Stimulated activated CD4-positive, alpha-beta T cell treated with anti-CD3 and anti-CD28 coated beads, Interleukin-12 subunit alpha, Interleukin-12 subunit beta, amount 100 ng/mL, for 4 hours (primary cell): ENCODE measurements around the gene DNMT3L.
"Not testable (repeated sequence)": the region's sequence is repeated elsewhere in the genome, so short reads cannot be mapped to it uniquely, and the experiment has no call there.

Experiments used
- DNase-seq: peaks from one replicate; pipeline ENCODE4 v3.0.0-alpha.2; 2020

Gene DNMT3L

DNA sequence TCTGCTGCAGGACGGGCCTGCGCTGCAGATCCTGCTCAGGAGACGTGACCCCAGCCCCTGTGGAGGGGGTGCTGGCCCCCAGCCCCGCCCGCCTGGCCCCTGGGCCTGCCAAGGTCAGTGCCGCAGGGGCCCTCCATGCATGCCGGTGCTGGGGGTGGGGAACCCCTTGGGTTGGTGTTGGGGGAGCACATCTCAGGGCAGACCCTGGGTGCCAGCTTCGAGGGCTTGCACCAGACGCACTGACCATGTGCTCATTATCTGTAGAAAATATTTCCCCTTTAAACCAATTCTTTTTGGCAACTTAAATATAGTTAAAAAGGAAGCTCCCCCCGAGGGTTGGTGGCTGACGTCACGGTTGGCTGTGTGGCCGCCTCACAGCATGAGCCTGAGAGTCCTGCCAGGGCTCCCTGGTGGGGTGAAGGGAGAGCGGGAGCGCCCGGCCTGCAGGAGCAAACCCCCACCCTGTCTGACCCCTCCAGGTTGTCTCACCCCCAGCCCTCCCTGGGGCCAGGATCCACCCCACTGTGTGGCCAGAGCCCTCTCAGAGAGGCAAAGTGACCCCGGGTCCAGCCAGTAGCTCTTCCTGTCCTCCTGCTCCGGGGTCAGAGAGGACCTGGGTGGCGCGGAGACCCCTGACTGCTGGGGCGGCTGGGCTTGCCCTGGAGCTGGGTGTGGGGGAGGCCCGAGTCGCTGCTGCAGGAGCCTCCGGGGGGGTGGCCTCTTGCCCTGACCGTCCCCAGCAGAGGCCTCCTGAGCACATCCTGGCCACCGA lies 32.9 kb upstream of the DNMT3L start:
- DNase-seq, result no peak

DNA sequence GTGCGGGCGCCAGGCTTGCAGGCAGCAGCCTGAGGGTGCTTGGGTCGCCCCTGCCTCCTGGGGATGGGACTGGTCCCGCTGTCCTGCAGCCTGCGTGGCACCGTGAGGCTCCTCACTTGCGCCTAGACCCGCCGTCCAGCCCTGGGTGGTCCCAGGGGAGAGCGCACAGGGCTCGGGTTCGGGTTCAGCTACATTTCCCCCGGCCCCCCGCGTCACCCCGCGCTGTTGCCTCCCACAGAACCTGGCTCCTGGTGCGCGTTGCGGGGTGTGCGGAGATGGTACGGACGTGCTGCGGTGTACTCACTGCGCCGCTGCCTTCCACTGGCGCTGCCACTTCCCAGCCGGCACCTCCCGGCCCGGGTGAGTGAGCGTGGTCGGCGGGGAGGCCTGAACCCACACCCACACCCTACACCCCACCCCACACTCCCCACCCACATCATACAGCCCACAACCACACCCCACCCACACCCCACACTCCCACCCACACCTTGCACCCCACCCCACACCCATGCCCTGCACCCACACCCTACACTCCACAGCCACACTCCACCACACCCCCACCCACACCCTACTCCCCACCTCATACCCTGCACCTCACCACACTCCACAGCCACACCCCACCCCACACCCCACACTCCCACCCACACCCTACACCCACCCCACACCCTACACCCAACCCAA lies 32.0 kb upstream of the DNMT3L start:
- DNase-seq, result no peak

DNA sequence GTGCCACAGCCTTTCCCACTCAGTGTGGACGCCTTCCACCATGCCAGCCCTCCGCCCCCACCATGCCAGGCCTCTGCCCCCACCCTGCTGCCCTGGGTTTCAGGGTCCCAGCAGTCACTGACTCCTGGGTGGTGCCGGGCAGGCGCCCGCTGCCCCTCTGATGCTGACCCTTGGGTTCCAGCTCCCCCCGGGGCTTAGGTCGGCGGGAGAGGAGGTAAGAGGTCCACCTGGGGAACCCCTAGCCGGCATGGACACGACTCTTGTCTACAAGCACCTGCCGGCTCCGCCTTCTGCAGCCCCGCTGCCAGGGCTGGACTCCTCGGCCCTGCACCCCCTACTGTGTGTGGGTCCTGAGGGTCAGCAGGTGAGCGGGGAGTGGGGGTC lies 31.1 kb upstream of the DNMT3L start:
- DNase-seq, result no peak

DNA sequence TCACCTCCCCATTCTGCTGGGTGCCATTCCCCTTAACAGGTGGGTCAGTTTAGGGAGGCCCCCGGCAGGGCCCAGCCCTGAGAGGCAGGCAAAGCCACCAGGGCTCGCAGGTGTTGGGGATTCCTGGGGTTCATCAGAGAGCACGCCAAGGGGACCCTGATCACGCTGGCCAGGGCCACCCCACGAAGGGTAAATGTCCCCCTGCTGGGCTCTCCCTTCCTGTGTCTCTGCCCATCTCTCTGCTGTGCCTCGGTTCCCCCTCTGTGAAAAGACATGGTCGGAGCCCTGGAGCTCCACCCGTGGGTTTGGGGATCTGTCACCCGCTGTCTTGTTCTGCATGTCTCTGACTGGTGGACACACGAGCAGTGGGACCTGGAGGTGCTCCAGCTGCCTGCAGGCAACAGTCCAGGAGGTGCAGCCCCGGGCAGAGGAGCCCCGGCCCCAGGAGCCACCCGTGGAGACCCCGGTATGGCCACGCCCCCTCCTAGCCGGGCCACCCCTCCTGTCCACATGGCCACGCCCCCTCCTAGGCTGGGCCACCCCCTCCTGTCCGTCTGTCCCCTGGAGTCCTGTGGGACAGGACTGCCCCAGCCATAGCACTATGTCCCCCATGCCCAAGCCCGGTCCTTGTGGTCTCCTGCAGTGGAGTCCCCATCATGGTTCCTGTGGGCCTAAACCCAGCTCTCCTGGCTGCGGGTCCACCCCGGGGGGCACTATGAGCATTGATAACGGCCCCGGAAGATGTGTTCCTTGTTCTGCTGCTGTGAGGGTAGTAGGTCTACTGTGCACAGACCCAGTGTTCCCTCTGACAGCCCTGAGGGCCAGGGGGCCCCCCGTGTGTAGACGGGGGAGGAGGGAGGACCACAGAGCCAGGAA lies 30.5 kb upstream of the DNMT3L start:
- DNase-seq, result no peak

DNA sequence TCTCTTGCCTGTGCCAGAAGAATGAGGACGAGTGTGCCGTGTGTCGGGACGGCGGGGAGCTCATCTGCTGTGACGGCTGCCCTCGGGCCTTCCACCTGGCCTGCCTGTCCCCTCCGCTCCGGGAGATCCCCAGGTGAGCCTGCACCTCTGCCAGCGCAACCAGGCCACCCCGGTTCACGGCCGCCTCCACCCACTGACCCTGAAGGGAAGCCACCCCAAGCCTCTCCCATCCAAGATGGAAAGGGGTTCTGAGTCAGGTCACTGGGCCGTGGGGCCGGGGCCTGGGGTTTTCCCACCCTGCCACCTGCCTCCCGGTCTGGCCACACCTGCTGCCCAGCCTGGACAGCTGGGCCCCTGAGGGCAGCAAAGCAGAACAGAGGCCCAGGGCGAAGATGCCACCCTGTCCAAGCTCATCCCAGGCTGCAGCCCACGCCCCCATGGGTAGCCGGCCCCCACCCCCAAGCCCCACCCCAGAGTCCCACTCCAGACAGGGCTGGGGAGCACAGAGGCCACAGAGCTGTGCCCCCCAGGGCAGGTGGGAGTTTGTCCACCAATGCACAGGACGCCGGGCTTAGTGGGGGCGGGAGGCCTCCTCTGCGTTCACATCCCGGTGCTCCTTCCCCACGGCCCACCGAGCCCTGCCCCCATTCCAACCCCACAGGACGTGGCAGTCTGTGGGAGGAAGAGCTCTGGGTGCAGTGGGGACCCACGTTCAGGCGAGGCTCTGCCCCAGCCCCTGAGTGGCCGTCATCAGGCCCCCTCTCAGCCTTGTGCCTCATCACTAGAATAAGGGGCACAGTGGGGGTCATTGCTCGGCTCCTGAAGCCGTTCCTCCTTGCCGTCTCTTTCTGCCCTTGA lies 29.6 kb upstream of the DNMT3L start:
- DNase-seq, result no peak

DNA sequence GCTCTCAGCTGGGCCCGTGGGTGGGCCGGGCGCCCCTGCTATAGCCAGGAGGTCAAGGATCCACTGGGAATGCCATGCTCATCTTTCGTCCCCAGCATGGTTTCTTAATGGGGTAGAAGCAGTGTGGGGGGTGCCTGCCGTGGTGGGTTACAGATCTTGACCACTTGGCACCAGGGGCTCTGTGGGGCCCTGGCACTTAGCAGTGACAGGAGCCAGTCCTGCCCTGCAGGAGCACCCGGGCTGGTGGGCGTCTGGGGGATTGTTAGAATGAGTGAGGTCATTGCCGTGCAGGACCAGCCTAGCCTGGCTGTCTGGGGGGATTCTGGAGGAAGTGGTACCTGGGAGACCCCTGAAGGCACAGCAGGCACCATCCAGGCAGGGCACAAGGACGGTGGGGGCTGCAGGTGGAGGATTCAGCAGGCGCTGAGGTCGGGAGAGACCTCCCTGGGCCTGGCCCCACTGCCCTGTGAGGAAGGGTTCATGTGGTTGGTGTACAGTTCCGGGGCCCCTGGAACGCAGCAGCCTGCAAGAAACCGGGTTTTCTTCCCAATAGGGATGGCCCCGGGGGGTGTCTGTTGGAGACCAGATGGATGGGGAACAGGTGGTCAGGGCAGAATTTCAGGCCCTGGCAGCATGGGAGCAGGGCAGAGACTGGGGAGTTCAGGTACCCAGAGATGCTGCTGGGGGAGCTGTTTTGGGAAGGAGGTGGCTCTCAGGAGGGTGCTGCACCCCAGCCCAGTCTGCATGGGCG lies 28.8 kb upstream of the DNMT3L start:
- no peak for DNase-seq

DNA sequence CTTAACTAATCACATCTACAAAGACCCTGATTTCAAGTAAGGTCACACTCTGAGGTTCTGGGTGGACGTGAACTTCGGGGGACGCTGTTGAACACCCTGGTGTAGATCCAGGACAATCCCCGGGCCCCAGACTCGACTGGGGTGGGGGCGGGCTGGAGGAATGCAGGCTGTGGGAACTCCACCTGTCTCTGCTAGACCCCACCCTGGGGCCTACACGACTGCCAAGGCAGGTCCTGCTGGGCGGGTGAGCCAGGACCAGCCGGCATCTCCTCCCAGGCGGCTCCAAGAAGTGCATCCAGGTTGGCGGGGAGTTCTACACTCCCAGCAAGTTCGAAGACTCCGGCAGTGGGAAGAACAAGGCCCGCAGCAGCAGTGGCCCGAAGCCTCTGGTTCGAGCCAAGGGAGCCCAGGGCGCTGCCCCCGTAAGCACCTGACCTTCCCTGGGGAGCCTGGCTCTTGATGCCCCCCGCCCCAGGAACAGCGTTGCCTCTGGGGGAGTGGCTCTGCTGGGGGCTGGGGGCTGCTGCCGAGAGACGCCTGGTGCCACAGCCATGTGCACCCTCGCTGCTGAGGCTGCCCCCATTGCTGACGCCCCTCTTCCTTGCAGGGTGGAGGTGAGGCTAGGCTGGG lies 27.8 kb upstream of the DNMT3L start:
- DNase-seq, result no peak

DNA sequence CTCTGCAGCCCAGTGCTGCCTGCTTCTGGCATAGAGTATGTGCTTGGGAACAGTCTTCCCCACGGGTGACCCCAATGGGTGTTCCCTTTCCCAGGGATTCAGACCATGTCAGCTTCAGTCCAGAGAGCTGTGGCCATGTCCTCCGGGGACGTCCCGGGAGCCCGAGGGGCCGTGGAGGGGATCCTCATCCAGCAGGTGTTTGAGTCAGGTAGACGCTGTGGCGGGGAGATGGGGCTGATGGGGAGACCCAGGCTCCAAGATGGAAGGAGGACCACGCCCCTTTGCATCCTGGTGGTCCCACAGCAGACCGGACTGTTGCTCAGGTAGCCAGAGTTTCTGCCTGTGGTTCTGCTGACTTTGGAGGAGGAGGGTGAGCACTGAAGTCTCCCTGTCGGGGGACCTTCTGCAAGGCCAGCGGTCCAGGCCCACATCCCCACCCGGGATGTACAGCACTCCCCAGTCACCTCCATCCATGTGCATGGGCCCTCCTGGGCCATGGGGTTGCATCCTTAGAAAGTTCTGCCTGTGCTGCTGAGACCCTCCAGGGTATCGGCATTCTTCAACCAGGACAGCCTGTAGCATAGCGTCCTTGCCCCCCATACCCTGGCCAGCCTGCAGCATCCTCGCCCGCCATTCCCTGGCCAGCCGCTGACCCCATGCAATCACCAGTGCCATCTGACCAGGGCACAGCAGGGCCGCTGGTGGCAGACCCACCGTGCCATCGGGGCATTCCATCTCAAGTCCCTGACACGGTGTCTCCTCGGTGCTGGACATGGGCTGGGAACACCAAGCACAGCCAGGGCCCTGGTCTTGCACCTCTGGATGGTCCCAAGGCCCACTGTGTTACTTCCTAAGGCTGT lies 26.8 kb upstream of the DNMT3L start:
- no peak for DNase-seq

DNA sequence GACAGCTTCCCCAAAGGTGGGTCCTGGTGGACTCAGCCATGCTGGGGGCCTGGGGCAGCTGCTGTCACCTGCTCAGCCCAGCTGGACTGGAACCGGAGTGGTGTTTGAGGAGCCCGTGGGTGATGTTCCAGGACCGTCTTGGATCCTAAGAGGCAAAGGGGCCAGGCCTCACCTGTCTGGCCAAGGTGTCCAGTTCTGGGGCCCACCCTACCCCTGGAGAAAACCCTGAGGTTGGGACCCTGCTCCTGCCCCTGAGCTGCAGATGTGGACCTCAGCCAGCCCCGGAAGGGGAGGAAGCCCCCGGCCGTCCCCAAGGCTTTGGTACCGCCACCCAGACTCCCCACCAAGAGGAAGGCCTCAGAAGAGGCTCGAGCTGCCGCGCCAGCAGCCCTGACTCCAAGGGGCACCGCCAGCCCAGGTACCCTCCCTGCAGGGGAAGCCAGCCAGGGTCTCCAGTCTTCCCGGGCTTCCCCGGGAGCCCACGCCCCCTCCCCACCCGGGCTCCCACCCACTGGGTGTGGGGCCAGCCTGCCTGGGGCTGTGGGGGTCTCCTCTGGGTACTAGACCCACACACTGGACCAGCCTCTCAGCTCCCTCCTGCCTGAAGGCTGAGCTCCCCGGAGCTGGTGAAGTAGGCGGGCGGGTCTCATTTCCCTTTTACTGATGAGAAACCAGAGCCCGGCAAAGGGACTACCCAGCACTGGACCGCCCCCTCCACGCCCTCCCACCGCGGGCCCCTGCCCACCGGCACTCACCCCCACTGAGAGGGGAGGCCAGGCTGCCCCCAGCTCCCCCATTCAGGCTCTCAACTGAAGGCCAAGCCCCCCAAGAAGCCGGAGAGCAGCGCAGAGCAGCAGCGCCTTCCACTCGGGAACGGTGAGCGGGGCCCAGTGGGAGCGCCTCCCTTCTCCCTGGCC lies 25.3 kb upstream of the DNMT3L start:
- no peak for DNase-seq

DNA sequence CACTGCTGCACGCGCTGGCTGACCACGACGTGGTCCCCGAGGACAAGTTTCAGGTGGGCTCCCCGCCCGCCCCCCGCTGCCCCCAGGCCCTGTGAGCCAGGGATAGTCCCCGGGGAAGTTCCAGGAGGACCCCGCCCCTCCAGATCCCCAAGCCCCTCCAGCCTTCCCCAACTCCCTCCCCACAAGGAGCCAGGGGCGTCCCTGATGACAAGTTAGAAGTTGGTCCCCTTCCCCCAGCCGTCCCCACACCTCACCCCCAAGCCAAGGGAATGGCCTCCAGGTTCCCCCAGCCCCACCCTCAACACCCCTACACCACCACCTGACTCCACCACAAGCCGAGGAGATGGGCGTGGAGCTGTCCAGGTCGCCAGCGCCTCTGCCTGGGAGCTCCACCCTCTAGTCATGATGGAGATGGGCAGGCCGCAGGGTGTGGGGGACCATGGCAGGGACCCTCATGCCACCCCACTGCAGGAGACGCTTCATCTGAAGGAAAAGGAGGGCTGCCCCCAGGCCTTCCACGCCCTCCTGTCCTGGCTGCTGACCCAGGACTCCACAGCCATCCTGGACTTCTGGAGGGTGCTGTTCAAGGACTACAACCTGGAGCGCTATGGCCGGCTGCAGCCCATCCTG lies 24.5 kb upstream of the DNMT3L start:
- DNase-seq, result no peak

DNA sequence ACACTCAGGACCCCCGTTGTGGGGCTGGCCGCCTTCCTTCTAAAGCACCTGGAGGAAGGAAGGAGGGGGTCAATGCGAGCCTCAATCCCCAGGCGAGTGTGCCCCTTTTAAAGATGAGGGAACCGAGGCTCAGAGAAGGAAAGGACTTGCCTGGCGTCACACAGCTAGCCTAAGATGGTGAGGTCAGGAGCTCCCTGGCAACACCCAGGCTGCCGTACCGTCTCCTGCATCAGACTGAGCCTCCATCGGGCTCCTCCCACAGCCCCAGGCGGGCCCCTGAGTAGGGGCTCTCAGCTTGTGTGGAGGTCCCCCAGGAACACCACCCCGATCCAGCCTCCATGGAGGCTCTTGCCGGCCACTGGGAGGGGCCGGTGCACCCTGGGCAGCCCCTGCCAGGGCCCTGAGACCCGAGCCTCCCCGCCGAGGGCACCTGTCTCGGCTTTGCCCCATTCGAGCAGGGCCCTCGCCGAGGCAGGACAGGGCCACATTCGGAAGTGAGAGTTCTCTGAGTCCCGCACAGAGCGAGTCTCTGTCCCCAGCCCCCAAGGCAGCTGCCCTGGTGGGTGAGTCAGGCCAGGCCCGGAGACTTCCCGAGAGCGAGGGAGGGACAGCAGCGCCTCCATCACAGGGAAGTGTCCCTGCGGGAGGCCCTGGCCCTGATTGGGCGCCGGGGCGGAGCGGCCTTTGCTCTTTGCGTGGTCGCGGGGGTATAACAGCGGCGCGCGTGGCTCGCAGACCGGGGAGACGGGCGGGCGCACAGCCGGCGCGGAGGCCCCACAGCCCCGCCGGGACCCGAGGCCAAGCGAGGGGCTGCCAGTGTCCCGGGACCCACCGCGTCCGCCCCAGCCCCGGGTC lies 23.7 kb upstream of the DNMT3L start, which contains the start of gene AIRE:
TSS of gene AIRE (plus strand) at position 739 of the 855 bp plus-strand sequence. CDS start 131 bp downstream, outside the sequence.
- no peak for DNase-seq

DNA sequence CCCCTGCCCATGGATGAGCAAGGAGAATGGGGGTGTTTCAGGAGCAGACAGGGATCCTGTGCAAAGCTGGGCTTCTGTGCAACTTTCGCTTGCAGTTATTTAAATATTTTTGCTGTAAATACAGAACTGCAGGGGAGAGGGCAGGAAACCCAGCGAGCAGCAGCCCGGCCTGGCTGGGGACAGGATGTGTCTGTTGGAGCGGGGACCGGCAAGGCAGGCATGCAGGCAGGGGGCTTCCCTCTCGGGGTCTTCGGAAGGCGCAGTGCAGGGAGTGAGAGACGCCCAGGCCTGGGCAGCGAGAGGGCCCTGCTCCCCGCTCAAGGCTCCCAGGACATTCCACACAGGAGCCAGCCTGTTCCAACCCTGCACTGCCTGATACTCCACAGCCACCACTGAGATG lies 22.3 kb upstream of the DNMT3L start:
- DNase-seq, result no peak

DNA sequence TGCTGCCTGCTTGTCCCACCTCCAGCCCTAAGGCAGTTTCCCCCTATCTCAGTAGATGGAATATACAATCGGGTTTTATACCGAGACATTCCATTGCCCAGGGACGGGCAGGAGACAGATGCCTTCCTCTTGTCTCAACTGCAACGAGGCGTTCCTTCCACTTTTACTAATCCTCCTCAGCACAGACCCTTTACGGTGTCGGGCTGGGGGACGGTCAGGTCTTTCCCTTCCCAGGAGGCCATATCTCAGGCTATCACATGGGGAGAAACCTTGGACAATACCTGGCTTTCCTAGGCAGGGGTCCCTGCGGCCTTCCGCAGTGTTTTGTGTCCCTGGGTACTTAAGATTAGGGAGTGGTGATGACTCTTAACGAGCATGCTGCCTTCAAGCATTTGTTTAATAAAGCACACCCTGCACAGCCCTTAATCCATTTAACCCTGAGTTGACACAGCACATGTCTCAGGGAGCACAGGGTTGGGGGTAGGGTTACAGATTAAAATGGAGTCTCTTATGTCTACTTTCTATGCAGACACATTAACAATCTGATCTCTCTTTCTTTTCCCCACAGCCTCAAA lies 21.6 kb upstream of the DNMT3L start:
- DNase-seq, result not testable (repeated sequence)

DNA sequence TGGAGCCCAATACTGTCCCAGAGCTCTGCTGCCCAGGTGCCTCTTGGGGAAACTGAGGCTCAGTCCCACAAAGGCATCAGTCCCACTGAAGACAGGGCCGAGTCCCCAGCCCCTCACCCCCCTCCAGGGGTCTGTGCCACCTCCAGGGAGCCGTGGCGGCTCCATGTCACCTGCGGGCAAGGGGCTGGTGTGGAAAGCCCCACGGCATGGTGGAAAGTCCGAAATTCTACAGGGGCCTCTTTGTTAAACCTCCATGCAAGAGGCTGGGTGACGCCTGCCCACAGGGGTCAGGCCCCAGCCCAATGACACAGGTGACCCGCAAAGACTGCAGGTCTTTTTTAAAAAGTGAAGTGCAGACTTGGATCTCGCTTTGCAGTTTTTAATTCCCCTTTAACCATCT lies 20.7 kb upstream of the DNMT3L start:
- no peak for DNase-seq

DNA sequence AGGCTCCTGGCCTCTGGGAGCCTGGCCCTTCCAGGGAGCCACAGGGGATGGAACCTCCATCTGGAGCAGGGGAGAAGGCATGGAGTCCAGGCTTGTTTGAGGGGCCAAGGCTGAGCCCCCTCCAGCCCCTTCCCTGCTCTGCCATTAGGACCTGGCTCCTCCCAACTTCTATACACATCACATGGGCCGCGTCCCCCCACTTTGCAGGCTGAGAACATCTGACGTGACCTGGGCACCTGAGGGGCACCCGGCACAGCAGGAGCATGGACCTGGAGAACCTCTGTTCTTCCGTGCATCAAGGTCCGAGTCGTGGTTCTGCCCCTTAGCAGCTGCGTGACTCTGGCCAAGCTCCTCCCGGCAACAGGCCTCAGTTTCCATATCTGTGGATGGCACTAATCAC lies 20.1 kb upstream of the DNMT3L start:
- DNase-seq, result no peak

DNA sequence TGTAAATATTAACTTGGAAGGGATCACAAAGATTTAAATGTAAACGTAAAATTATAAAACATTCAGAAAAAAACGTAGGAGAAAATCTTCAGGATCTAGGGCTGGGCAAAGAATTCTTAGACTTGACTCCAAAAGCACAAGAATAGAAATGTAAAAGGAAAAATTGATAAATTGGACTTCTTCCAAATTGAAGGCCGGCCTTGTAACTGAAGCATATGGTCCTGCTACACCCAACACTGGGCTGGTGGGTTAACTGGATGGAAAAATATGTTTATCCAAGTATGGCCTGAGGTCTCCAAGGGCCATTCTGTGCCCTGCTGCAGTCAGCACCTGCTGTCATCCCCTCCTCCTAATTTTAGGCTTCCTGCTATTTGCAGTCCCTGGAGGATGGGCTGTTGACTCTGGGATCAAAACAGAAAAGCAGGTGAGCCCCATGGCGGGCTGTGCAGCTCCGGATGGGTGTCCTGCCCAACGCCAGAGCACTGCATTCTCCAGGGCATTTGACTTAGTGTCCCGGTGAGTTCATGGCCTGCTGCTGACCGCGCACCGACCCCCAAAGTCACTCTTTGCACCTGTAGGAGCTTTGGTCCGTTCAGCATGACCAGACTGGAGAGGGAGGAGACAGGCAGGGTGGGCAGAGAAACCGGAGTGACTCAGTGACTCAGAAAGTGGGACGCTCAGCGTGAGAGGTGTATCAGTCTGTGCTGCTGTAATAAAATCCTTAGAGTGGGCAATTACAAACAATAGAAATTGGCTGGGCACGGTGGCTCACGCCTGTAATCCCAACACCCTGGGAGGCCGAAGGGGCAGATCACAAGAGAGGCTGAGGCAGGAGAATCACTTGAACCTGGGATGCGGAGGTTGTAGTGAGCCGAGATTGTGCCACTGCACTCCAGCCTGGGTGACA lies 17.9 kb upstream of the DNMT3L start:
- DNase-seq, result no peak
